ENCODE results near the gene MFSD6L.

GRCh38 chr17:8839410-8839935 is 40.3 kb upstream of the MFSD6L start:
- no peak for TF ChIP-seq CTCF (IDR thresholded peaks at IDR 0.05; ENCODE audit: low read depth, low read length, poor library complexity, severe bottlenecking)
- TF ChIP-seq EZH2phosphoT487 (IDR thresholded peaks at IDR 0.05; ENCODE audit: borderline replicate concordance, low read length) = no peak
